ENCODE measurements around the gene FREM2. TPM values are rescaled to one million over a fixed set of nuclear protein-coding genes. Genes with fewer than 3 reads are reported as not detected.

Gene FREM2
- total and polyA plus RNA-seq, 3 donors from 2014 or later: 0.80 to 5.5 (median 4.4) TPM

DNA sequence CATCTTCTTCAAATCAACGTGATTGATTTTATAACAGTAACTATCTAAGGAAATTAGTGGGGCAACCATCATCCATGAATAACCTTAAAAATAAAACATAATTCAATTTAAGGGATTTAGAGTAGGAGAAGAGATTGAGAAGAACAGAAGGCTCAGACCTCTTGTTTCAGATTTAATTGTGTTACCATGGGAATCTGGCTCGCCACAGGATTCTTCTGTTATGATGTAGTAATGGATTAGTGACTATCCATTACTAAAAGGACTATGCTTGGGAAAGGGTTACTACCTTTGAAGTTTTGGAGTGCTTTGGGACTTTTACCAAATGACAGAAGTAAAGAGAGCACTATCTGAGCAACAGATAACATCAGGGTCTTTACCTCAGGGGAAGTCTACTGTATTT is 13.2 kb downstream of the FREM2 start:
- no peaks in the 10 kb centered on the region for H3K9me3 ChIP-seq
- no peak for DNase-seq
- intact Hi-C loops (cut with DNase I; ENCODE audit: low total_unique reads): no loop called here
- H3K4me1 ChIP-seq: no peaks in the 10 kb centered on the region
- H3K27me3 ChIP-seq: no peaks in the 10 kb centered on the region
- no peak for TF ChIP-seq POLR2A (IDR thresholded peaks at IDR 0.05)
- TF ChIP-seq, protein P1, sequence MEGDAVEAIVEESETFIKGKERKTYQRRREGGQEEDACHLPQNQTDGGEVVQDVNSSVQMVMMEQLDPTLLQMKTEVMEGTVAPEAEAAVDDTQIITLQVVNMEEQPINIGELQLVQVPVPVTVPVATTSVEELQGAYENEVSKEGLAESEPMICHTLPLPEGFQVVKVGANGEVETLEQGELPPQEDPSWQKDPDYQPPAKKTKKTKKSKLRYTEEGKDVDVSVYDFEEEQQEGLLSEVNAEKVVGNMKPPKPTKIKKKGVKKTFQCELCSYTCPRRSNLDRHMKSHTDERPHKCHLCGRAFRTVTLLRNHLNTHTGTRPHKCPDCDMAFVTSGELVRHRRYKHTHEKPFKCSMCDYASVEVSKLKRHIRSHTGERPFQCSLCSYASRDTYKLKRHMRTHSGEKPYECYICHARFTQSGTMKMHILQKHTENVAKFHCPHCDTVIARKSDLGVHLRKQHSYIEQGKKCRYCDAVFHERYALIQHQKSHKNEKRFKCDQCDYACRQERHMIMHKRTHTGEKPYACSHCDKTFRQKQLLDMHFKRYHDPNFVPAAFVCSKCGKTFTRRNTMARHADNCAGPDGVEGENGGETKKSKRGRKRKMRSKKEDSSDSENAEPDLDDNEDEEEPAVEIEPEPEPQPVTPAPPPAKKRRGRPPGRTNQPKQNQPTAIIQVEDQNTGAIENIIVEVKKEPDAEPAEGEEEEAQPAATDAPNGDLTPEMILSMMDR (IDR thresholded peaks at IDR 0.05): no peak
- H3K4me3 ChIP-seq: no peak overlapping the region
- no peak overlapping the region for H3K27ac ChIP-seq
- 86 to 89% methylated on average over 2 of the region's 2 CpGs for WGBS, 2 donors
- no peaks in the 10 kb centered on the region for H3K36me3 ChIP-seq (ENCODE audit: low read depth, missing control alignments)

- Histone ChIP-seq H3K4me3 (no peak overlapping the region), H3K4me1 (no peaks in the 10 kb centered on the region), H3K36me3 (ENCODE audit: low read depth, missing control alignments) (no peaks in the 10 kb centered on the region), H3K9me3 (no peaks in the 10 kb centered on the region), H3K27me3 (no peaks in the 10 kb centered on the region), H3K27ac (no peak overlapping the region)
- WGBS, 2 donors: 40 to 47% methylated on average over 2 of the region's 2 CpGs
- TF ChIP-seq, protein P1 (IDR thresholded peaks at IDR 0.05): no peak
- TF ChIP-seq POLR2A (IDR thresholded peaks at IDR 0.05): no peak
- no peak for DNase-seq
- intact Hi-C loops (cut with DNase I; ENCODE audit: low total_unique reads): no loop called here
Measured at GRCh38 chr13:38702669-38703068, 15.8 kb downstream of the FREM2 start.

GRCh38 chr13:38703255-38703654 is 16.4 kb downstream of the FREM2 start:
- H3K27ac ChIP-seq: no peak overlapping the region
- no peaks in the 10 kb centered on the region for H3K4me1 ChIP-seq

DNA sequence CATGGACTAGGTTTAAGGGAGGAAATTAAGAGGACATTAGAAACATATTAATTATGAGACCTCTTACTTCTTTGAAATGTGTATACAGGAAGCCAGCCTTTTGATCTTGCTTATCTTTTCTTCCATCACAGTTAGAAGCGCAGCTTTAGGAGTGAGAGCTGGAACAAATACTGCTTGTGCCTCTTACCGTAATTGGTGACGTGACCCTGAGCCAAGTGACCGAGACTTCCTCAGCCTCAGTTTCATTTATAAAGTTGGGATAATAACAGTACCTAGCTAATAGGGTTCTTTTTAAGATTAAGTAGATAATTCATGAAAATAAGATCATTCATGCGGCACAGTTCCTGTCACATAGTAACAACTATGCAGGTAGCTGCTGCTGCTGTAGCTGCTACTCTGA is 18.5 kb downstream of the FREM2 start:
- no peaks in the 10 kb centered on the region for H3K36me3 ChIP-seq (ENCODE audit: low read depth, missing control alignments)
- WGBS, 2 donors: 81 to 91% methylated on average over 5 of the region's 5 CpGs
- no peaks in the 10 kb centered on the region for H3K9me3 ChIP-seq
- no peaks in the 10 kb centered on the region for H3K27me3 ChIP-seq
- DNase-seq: no peak
- no peak overlapping the region for H3K4me3 ChIP-seq
- intact Hi-C loops (cut with DNase I; ENCODE audit: low total_unique reads): no loop called here
- TF ChIP-seq, protein P1 (IDR thresholded peaks at IDR 0.05): no peak
- no peak for TF ChIP-seq POLR2A (IDR thresholded peaks at IDR 0.05)
- H3K27ac ChIP-seq: no peak overlapping the region
- no peaks in the 10 kb centered on the region for H3K4me1 ChIP-seq

More at GRCh38 chr13:38703255-38703654, 16.4 kb downstream of the FREM2 start:
- TF ChIP-seq POLR2A (IDR thresholded peaks at IDR 0.05): no peak
- TF ChIP-seq, protein P1 (IDR thresholded peaks at IDR 0.05): no peak
- Histone ChIP-seq H3K36me3 (ENCODE audit: low read depth, missing control alignments) (no peaks in the 10 kb centered on the region), H3K9me3 (no peaks in the 10 kb centered on the region), H3K4me3 (no peak overlapping the region), H3K27me3 (no peaks in the 10 kb centered on the region)
- WGBS, 2 donors: 82 to 96% methylated on average over 1 of the region's 1 CpG
- no peak for DNase-seq
- intact Hi-C loops (cut with DNase I; ENCODE audit: low total_unique reads): no loop called here

- DNase-seq: no peak
- intact Hi-C loops (cut with DNase I; ENCODE audit: low total_unique reads): no loop called here
- H3K27me3 ChIP-seq: no peaks in the 10 kb centered on the region
- H3K9me3 ChIP-seq: no peaks in the 10 kb centered on the region
- no peak overlapping the region for H3K27ac ChIP-seq
- H3K36me3 ChIP-seq (ENCODE audit: low read depth, missing control alignments): no peaks in the 10 kb centered on the region
- H3K4me1 ChIP-seq: no peaks in the 10 kb centered on the region
- no peak overlapping the region for H3K4me3 ChIP-seq
- no peak for TF ChIP-seq POLR2A (IDR thresholded peaks at IDR 0.05)
- TF ChIP-seq, protein P1 (IDR thresholded peaks at IDR 0.05): no peak
- WGBS, 2 donors: 68 to 91% methylated on average over 3 of the region's 3 CpGs
Measured at GRCh38 chr13:38707460-38707859, 20.6 kb downstream of the FREM2 start.

Measured in testis (tissue), 3 donors.